Glutamatergic neuron (in vitro differentiated cells): Measurements from ENCODE around the gene BRF1. TPM values are rescaled to one million over a fixed set of nuclear protein-coding genes. Genes with fewer than 3 reads are reported as not detected.

Source experiments
- DNase-seq: peaks from one replicate; pipeline ENCODE4 v3.0.0; 2022
- H3K27ac Mint-ChIP-seq: one replicate; pipeline ENCODE4 v1.8.0; 2020; ENCODE audit warnings: mild to moderate bottlenecking, mixed read lengths, inconsistent platforms; ENCODE audit not compliant: unreplicated experiment
- H3K27me3 Mint-ChIP-seq: one replicate; pipeline ENCODE4 v1.8.0; 2020; ENCODE audit warnings: mild to moderate bottlenecking, moderate library complexity, mixed read lengths, inconsistent platforms; ENCODE audit not compliant: unreplicated experiment
- H3K36me3 Mint-ChIP-seq: one replicate; pipeline ENCODE4 v1.8.0; 2020; ENCODE audit warnings: mild to moderate bottlenecking, mixed read lengths, inconsistent platforms; ENCODE audit not compliant: unreplicated experiment
- H3K4me1 Mint-ChIP-seq: one replicate; pipeline ENCODE4 v1.8.0; 2020; ENCODE audit warnings: mild to moderate bottlenecking, low read depth, mixed read lengths, inconsistent platforms; ENCODE audit not compliant: unreplicated experiment
- H3K4me3 Mint-ChIP-seq: one replicate; pipeline ENCODE4 v1.8.0; 2020; ENCODE audit warnings: mild to moderate bottlenecking, mixed read lengths, inconsistent platforms; ENCODE audit not compliant: unreplicated experiment
- H3K9me3 Mint-ChIP-seq: one replicate; pipeline ENCODE4 v1.8.0; 2020; ENCODE audit warnings: mild to moderate bottlenecking, moderate library complexity, mixed read lengths, inconsistent platforms; ENCODE audit not compliant: unreplicated experiment
- CTCF ChIP-seq: fragments of 200-600 bp; sonication (generic); IDR thresholded peaks from one replicate; pipeline ENCODE4 v1.5.0; 2021; ENCODE audit not compliant: partially characterized antibody, unreplicated experiment
- total RNA-seq: library from RNA; stranded (reverse); fragmentation: NEBNext Ultra II Directional; extraction: Animal tissue kit (Norgen Biotek cat#: 25700); gene quantifications from one replicate; pipeline ENCODE4 v1.2.1, GENCODE V29; 2021; ENCODE audit not compliant: unreplicated experiment

The BRF1 gene
- total RNA-seq, 1 donor from 2014 or later = 54.6 TPM

- Mint-ChIP-seq H3K9me3 (peaks cover 5% of the 10 kb centered on the region), H3K36me3 (peaks cover 7% of the 10 kb centered on the region), H3K27ac (no peak overlapping the region), H3K27me3 (peaks cover 11% of the 10 kb centered on the region), H3K4me3 (no peak overlapping the region), H3K4me1 (peaks cover 13% of the 10 kb centered on the region)
- no peak for TF ChIP-seq CTCF
- no peak for DNase-seq
Observed at GRCh38 chr14:105219753-105220152, 81.0 kb downstream of the BRF1 start.

- H3K36me3 Mint-ChIP-seq = peaks cover 7% of the 10 kb centered on the region
- H3K27ac Mint-ChIP-seq = no peak overlapping the region
- H3K4me3 Mint-ChIP-seq = no peak overlapping the region
- peaks cover 11% of the 10 kb centered on the region for H3K27me3 Mint-ChIP-seq
- H3K9me3 Mint-ChIP-seq = peaks cover 5% of the 10 kb centered on the region
- H3K4me1 Mint-ChIP-seq = peaks cover 13% of the 10 kb centered on the region
- TF ChIP-seq CTCF = no peak
- DNase-seq = no peak
Observed at GRCh38 chr14:105219043-105219612, 81.7 kb downstream of the BRF1 start.

GRCh38 chr14:105218611-105219010 lies 82.2 kb downstream of the BRF1 start:
- peaks cover 5% of the 10 kb centered on the region for H3K9me3 Mint-ChIP-seq
- peaks cover 13% of the 10 kb centered on the region for H3K4me1 Mint-ChIP-seq
- peaks cover 11% of the 10 kb centered on the region for H3K27me3 Mint-ChIP-seq
- no peak for TF ChIP-seq CTCF
- no peak overlapping the region for H3K27ac Mint-ChIP-seq
- no peak overlapping the region for H3K4me3 Mint-ChIP-seq
- DNase-seq = no peak
- H3K36me3 Mint-ChIP-seq = peaks cover 7% of the 10 kb centered on the region

- Mint-ChIP-seq H3K4me3 (no peak overlapping the region), H3K36me3 (no peaks in the 10 kb centered on the region), H3K27me3 (peaks cover 13% of the 10 kb centered on the region), H3K27ac (no peak overlapping the region), H3K4me1 (peaks cover 15% of the 10 kb centered on the region), H3K9me3 (peaks cover 9% of the 10 kb centered on the region)
- DNase-seq = no peak
- TF ChIP-seq CTCF = no peak
Observed at GRCh38 chr14:105217774-105218173, 83.0 kb downstream of the BRF1 start.

GRCh38 chr14:105216490-105217247 lies 84.1 kb downstream of the BRF1 start:
- Mint-ChIP-seq H3K4me3 (no peak overlapping the region), H3K27me3 (peaks cover 13% of the 10 kb centered on the region), H3K4me1 (peaks cover 17% of the 10 kb centered on the region), H3K27ac (no peak overlapping the region), H3K36me3 (no peaks in the 10 kb centered on the region), H3K9me3 (peaks cover 11% of the 10 kb centered on the region)
- TF ChIP-seq CTCF = no peak
- no peak for DNase-seq
